GM18502 (cell line): Measurements from ENCODE around the gene FRAS1.
"Not testable (repeated sequence)": the region's sequence is repeated elsewhere in the genome, so short reads cannot be mapped to it uniquely, and the experiment has no call there.

Experiments
- ATAC-seq: cut with Tn5 transposase; IDR thresholded peaks from one replicate; pipeline ENCODE4 v1.9.1; 2021; ENCODE audit warnings: mild to moderate bottlenecking; ENCODE audit not compliant: unreplicated experiment, poor library complexity

The FRAS1 gene

DNA sequence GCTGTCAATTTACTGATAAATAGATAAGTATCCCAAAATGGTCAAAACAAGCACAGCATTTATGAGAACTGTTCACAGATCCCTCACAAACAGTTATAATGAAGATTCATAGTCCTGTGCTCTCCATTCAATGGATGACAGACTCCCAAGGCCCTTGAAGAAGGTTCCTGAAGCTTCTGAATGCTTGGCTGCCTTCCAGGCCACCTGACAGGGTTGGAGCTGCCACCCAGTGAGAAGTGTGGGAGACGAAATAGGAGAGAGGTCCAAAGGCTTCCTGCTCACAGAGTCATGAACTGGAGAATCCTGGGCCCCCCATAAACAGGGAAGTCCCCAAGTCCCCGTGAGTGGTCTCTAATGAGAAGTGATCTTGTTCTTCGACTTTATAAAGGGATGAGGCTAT, 468.4 kb downstream of the FRAS1 start:
- ATAC-seq: no peak

DNA sequence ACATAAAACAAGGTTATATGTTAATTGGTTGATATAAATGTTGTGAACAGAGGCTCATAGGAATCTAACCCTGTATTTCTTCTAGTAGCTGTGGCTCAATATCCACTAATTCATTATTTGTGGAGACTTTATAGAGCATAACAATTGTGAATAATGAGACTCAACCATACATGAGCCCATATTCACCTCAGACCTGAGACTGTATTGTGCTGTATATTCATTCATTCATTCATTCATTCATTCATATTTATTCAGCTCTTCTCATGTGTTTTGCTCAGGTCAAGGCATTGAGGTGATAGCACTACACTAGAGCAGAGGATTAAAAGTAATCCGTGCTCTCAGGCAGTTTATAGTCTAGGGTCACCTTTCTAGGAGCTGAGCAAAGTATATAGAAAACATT, 470.0 kb downstream of the FRAS1 start:
- ATAC-seq: no peak

DNA sequence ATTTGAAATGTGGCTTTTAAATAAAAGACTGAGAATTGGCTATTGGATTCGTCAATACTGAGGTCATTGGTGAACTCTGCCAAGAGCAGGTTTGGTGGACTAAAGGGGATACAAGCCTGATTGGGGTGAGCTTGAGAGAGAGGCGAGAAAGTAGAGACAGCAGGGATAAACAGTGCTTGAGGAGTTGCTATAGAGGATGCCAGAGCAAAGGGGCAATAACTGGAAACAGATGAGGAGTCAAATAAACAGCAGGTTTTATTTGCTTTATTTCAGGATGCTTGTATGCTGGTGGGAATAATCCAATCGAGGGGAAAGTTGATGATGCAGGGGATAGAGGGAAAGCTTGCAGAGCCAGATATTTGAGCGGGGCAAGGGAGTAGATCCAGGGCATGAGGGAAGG, 470.4 kb downstream of the FRAS1 start:
- no peak for ATAC-seq

DNA sequence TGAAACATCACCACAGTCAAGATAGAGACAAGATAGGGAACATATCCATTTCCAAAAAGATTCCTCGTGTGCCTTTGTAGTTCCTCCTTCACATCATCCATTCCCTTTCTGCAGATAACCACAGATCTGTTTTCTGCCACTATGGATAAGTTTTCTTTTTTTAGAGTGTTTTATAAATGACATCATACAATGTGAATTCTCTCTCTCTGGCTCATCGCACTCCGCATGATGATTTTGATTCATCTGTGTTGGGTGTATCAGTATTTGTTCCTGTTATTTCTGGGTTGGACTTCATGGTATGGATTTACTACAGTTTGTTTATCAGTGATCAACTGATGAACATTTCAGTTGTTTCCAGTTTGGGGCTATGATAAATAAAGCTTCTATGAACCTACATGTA, 471.2 kb downstream of the FRAS1 start:
- ATAC-seq: no peak

DNA sequence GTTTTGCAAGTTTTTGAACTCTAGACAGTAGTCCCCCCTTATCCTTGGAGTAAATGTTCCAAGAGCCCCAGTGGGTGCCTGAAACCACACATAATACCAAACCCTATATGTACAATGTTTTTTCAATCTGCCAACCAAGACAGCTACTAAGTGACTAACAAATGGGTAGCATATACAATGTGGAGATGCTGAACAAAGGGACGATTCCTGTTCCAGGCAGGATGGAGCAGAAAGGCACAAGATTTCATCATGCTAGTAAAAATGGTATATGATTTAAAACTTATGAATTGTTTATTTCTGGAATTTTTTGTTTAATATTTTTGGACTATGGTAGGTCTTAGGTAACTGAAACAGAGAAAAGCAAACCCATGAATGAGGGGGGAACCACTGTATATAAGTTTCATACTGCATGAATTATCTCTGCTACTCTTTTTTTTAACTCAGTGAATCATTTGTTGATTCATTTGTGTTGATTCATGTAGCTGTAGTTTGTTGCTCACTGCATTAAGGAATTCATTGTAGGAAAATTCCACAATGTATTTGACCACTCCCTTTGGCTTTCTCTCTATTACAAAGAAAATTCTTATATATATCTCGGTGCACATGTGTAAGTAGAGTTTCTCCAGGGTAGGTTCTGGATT, 472.6 kb downstream of the FRAS1 start:
- ATAC-seq: no peak

DNA sequence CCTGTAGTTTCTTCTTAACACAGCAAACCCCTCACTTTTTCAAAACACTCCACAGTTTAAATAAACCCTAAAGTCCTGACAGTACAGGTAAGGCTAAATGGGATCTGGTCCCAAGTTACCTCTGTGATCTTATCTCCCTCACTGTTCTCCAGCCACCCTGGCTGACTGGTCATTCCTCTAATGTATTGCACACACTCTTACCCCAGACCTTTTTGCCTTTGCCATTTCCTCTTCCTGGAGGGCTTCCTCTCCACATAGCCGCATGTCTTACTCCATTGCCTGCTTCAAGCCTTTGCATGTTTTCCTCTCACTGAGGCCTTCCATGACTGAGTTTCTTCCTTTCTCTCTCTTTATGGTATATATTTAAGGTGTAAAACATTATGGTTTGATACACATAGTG, 474.9 kb downstream of the FRAS1 start:
- no peak for ATAC-seq

DNA sequence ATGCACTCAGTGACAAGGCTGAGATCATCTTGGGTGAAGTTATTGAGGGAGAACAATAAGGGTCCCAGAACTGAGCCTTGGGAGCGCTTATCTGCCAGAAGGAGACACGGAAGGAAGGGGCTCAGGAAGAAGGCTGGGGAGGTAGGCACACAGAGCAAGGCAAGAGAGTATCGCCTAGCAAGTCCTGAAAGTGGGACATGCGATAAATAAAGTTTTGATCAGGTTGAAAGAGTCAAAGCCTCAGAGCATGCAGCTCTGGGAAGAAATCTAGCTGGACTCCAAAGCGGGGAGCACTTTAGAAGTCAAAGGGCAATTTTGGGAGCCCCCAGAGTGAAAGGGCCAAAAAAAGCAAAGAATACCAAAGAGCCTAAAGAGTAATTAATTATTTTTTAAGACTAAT, 476.7 kb downstream of the FRAS1 start:
- ATAC-seq: no peak

DNA sequence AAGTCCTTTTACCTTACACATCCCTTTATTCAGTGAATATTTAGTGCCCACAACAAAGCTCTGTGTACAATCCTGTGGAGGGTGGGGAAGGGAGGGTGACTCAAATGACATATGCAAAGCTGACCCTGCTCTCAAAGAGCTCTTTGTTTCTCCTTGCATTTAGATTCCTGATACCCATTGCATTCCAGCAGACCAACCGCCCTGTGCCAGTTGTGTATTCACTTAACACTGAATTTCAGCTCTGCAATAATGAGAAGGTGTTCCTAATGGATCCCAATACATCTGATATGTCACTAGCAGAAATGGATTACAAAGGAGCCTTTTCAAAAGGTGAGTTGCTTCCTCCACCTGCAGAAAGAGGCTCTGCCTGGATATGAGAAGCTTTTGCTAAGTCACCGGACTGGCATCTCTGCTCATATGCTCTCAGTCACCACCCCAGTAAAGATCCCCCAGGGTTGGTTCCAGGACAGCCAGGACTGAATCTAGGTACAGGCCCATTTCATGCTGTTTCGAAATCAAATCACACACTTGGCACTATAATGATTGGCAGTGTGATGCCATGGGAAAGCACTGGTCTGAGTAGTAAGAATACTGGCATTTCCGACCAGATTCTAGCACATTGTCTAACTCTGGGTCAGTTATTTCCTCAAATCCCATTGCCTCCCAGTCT, 477.3 kb downstream of the FRAS1 start:
- no peak for ATAC-seq

DNA sequence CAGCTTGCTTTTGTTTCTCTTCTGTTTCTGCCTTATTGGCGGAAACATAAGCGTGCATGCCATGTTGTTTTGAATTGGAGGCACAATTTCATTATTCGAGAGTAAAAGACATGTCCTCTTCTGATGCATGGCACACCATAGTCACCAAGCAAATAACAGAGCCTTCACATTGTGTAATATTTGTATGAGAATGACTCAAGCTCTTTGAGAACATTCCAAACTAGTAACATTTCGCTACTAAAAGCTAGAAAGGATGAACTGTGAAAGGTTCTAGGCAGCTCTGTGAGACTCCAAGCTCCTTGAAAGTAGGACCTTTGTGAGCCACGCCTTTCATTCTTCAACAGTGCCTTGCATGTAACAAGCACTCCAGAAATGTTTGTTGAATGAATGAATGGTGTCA, 485.2 kb downstream of the FRAS1 start:
- ATAC-seq: no peak

DNA sequence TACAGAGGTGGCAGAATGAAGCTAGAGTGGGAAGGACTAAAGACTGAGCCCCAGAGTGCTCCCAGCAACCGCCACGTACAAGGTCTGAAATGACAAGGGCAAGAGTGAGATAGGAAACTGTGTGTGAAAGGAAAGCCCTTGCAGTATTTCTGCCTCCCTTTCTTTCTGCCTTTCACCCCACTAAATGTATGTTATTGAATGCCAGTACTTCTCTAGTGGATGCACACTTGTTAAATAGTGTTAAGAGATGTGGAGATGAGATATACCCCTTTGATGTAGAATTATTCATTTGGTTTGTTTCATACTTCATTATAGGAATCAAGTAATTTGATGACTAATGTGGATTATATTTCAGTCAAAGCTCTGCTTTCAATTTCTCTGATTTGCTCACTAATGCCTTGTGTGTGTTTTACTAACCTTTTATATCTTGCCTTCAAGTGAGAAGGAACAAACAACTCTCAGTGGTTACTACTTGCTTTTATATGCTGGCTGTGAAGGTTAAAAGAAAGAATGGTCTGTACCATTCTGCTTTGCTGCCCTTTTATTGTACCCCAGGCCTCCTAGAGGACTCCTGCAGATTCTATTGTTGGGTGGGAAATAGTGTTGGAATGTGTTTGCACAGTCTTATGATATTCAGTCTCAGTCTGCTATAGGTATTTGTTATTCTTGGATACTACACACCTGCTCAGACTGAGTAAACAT, 486.5 kb downstream of the FRAS1 start:
- no peak for ATAC-seq

DNA sequence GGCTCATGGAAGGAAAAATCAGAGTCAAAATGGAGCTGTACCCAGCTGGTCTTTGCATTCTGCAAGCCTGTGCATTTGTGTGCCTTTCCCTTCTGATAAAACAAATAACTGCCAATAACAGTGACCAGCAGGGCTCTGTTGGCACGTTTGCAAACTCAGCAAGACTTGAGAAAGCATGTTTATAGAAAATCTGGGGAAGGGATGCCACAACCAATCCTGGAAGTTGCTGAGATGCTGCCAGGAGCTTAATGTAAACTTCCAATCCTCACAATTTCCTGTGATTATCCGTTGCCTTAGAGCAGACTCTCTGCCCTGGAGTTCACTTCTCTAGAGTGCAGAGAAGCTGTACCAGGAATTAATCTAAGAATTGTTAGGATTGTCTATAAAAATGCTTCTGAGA, 487.6 kb downstream of the FRAS1 start:
- ATAC-seq: no peak

DNA sequence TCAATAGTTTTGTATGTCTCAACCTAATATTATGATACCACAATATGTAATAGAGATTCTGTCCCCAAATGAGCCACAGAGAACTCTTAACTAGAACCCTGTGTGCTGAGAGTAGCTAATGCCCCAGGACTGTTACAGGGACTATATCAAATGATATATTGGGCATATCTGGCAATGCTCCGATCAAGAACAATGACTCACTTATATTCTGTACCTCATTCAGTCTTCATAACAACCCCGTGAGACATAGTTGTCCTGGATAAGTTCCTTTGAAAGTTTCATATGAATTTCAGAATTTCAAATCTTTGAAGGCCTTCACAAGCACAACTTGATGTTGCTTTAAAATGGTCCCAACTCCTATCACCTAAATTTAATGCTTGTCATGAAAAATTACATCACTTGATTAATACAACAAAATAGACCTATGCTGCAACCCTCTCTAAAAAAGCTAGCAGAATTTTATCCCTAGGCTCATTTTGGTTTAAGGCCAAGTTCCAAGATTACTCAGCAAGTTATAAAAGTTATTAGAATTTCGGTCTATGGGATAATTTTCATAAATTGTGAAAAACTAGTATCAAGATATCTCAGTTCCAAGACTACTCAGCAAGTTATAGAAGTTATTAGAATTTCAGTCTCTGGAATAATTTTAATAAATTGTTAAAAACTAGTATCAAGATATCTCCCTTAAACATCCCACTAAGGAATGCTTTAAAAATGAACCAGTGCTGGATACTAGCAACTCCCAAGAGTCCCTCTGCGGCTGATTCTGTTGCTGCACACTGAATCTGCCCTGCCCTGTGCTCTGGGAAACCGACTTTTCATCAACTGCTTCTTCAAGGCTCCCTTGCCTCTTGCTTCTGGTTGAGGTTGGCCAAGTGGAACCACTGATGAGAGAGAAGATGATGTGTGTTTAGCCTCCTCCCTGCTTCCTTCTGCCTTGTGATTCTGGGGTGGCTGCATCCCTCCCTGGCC, 488.4 kb downstream of the FRAS1 start:
- no peak for ATAC-seq

DNA sequence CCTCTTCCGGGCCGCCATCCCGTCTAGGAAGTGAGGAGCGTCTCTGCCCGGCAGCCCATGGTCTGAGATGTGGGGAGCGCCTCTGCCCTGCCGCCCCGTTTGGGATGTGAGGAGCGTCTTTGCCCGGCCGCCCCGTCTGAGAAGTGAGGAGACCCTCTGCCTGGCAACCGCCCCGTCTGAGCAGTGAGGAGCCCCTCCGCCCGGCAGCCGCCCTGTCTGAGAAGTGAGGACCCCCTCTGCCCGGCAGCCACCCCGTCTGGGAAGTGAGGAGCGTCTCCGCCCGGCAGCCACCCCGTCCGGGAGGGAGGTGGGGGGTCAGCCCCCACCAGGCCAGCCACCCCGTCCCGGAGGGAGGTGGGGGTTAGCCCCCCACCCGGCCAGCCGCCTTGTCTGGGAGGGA, 490.8 kb downstream of the FRAS1 start:
- not testable (repeated sequence) for ATAC-seq

DNA sequence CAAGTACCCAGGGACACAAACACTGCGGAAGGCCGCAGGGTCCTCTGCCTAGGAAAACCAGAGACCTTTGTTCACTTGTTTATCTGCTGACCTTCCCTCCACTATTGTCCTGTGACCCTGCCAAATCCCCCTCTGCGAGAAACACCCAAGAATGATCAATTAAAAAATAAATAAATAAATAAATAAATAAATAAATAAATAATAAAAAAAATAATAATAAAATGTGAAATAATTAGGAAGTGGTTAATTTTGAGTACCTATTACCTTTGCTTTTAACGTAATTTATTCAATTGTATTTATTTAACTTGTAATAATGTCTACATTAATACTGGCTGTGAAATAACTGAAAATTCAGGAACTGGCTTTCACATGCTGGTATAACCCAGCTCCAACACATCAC, 491.8 kb downstream of the FRAS1 start:
- not testable (repeated sequence) for ATAC-seq

DNA sequence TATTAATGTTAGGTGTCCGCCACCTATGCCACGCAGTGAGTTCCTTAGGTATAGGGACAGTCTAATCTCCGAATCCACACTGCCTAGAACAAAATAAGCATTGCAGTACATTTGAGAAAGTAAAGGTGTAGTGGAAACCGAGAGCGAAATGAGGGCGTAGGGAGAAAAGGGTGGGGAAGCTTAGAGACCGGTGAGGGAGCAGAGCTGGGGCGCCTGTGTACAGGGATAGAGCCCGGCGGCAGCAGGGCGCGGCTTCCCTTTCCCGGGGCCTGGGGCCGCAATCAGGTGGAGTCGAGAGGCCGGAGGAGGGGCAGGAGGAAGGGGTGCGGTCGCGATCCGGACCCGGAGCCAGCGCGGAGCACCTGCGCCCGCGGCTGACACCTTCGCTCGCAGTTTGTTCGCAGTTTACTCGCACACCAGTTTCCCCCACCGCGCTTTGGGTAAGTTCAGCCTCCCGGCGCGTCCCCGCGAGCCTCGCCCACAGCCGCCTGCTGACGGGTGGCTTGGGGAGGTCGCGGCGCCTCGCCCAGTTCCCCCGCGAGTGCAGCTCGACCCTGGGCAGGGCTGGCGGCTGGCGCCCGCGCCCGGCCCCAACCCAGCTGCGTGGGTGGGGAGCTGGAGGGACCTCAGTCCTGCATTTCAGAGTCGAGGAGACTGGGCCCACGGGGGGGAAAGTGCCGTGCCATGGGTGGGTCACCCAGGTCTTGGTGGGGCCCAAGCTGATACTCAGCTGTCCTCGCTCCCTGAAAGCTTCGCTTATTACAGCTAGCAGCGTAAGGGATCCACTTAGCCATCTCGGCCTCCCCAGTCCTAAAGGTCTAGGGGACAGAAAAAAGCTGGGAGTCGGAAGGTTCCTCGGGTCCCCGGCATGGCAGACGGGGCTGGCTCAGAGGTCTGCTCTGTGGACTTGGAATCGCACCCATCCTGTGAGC, 494.6 kb downstream of the FRAS1 start, which contains the start of gene ANXA3:
ANXA3 (plus strand) TSS at position 351 of the 932 bp plus-strand sequence. CDS start 2,704 bp downstream, outside the sequence.
- ATAC-seq: peak; percentile 74

DNA sequence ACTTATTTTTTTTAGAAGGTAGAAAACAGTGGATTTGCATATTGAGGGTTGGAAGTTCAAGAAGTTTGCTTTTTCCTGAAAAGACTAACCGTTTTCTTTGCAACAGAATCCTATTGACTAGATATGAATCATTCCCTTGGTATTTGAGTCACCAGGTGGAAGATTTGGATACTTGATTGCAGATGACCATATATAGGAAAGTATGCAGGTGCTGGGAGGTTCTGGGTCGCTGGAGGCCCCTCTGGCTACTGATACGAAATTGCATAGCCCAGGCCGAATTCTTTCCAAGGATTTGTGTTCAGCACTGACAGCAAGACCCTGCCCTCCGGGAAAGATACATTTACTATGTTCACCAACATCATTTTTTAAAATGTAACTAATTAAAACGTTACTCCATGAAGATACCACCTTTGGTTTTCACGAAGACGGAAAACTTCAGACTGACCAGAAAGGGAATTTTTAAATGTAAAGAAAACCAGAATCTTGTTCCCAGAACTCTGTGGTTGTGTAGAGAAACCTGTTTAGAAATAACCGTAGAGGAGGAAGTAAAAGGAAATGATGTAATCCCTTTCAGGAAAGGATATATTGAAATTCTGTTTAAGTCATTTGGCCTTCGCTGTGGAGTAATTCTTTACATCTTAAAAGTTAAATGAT, 495.4 kb downstream of the FRAS1 start:
- ATAC-seq: no peak

DNA sequence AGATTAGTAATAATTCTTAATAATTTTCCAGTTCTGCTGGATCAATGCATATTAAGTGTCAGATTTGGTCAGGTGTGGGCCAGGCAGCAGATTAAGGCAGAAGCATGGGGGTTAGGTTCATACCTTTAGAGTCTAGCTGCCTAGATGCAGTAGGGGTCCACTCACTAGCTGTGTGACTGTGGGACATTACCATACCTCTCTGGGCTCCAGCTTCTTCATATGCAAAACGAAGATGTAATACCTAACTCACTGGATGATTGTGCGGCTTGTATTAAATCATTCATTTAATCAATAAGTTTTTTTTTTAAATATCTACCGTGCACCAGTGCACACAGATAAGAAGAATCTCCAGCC, 495.9 kb downstream of the FRAS1 start:
- no peak for ATAC-seq

DNA sequence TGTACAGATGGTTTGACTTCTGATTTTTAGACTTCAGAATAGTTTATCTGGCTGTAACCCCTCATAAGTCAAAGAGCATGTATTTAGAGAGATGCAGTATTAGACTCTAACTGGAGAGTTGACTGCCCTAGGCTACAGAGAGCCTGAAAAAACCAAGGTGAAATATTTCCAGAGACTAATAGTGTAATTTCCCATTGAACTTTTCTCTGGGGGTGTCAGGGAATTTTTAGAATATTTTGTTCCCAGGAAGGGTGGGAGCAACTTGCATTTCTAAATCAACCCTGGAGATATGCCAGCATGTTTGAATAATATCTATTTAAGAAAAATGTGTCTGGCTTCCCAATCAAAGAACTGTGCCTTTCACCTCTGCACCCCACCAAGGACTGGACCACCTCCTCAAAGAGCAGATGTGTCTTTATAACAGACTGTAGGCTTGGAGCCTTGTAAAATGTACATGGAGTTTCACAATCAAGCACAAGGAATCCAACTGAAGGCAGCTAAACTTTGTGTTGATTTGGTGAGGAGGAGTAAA, 496.5 kb downstream of the FRAS1 start:
- no peak for ATAC-seq

DNA sequence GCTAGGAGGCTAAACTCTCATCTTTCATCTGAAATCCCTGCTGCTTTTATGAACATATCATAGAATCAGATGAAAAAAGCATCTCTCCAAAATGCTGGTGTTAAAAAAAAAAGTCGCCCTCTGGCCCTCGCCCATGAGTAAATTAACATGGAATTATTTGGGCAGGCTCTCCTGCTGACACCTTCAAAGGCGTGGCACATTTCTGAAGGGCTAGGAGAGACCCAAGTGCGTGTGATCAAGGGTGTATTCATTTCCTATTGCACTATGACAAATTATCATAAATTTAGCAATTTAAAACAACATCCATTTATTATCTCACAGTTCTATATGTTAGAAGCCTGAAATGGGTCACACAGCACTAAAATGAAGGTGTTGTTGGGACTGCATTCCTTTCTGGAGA, 499.5 kb downstream of the FRAS1 start:
- no peak for ATAC-seq
